HFF-Myc (cell line): Measurements from ENCODE around the gene RPS6KL1.

Source experiments
- DNase-seq: peaks from one replicate; pipeline ENCODE4 v3.0.0-alpha.2; 2011; ENCODE audit warnings: low read depth; ENCODE audit errors: extremely low read depth
- H3K4me3 ChIP-seq: replicated peaks from 2 replicates; pipeline ENCODE4 v1.5.1; 2011; ENCODE audit warnings: low read depth, mild to moderate bottlenecking, control low read depth, low read length
- TF ChIP-seq, protein P1 (sequence below): IDR thresholded peaks from 2 replicates; pipeline ENCODE4 v1.5.1; 2012; ENCODE audit warnings: mild to moderate bottlenecking, low read depth, low read length, control low read depth; ENCODE audit errors: missing control alignments

Gene RPS6KL1

DNA sequence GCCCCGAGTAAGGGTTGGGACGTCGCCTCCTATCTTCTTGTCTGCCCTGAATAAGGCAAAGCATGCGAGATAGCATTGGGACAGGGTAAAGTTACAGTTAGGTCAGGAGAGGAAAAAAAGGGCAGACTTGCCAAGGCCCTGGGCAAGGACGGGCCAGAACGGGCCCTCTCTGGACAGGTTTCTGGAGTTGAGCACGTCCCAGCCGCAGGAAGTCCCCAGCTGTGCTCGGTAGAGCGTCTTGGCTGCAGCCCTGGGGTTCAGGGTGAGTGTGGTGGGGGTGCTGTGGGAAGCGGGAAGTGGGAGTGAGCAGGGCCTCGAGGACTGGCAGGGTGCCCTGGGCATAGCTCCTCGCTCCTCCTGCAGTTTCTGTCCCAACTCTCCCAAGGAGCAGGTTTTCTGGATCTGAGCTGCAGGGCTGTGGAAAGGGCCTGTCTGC is 5.4 kb downstream of the RPS6KL1 start:
- no peak for DNase-seq
- H3K4me3 ChIP-seq, result no peak overlapping the region
- TF ChIP-seq, protein P1, sequence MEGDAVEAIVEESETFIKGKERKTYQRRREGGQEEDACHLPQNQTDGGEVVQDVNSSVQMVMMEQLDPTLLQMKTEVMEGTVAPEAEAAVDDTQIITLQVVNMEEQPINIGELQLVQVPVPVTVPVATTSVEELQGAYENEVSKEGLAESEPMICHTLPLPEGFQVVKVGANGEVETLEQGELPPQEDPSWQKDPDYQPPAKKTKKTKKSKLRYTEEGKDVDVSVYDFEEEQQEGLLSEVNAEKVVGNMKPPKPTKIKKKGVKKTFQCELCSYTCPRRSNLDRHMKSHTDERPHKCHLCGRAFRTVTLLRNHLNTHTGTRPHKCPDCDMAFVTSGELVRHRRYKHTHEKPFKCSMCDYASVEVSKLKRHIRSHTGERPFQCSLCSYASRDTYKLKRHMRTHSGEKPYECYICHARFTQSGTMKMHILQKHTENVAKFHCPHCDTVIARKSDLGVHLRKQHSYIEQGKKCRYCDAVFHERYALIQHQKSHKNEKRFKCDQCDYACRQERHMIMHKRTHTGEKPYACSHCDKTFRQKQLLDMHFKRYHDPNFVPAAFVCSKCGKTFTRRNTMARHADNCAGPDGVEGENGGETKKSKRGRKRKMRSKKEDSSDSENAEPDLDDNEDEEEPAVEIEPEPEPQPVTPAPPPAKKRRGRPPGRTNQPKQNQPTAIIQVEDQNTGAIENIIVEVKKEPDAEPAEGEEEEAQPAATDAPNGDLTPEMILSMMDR, result no peak

DNA sequence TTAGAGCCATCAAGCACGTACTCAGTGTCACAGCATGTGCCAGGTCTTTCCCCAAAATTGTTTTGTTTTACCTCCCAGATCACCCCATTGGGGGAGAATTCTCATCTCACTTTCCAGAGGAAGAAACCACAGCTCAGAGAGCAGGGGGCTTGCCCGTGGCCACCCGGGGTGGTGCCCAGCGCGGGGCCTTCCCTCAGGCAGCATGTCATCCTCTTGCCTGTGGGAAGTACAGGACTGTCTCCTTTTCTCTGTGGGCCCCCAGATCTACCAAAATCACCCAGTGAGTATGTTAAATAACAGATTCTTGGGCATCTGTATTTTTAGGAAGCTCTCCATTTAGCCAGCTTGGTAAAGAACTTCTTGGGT is 5.9 kb downstream of the RPS6KL1 start:
- TF ChIP-seq, protein P1, result no peak
- DNase-seq, result no peak
- H3K4me3 ChIP-seq, result no peak overlapping the region

DNA sequence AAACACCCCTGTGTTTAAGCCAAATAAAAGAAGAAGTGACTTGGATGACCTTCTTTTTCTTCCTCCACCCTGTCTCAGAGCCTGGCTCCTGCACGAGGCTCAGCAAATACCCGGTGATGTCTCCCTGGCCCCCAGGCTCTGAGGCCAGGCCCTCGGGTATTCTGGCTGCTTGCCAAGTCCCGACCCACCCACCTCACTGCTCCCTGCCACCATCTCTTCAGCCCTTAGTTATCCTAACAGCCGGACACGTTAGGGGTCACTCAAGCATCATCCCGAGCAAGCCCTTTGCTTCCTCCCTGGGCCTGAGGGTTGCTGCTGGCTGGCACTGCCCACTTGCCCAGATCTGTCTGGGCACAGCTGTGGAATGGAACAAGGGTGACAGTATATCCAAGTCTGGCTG is 7.2 kb downstream of the RPS6KL1 start:
- no peak overlapping the region for H3K4me3 ChIP-seq
- no peak for DNase-seq
- TF ChIP-seq, protein P1, result no peak

DNA sequence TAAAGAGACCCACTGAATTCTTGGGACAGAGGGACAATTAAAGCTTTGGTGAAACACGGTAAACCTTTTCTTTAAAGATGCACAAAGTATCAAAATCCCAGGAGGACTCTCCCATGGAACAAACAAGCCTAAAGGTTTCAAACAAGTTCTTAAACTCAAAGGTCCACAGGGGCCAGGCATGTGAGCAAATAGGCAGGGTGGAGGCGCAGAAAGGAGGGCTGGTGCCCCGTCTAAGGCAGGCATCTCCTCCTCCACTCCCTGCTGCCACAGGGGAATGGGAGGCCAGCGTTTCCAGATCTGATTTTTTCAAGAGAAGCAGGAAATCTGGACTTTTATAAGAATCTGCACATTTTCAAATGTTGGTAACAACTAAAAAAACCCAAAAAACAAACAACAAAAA is 7.6 kb downstream of the RPS6KL1 start:
- H3K4me3 ChIP-seq, result no peak overlapping the region
- TF ChIP-seq, protein P1, result no peak
- DNase-seq, result no peak

DNA sequence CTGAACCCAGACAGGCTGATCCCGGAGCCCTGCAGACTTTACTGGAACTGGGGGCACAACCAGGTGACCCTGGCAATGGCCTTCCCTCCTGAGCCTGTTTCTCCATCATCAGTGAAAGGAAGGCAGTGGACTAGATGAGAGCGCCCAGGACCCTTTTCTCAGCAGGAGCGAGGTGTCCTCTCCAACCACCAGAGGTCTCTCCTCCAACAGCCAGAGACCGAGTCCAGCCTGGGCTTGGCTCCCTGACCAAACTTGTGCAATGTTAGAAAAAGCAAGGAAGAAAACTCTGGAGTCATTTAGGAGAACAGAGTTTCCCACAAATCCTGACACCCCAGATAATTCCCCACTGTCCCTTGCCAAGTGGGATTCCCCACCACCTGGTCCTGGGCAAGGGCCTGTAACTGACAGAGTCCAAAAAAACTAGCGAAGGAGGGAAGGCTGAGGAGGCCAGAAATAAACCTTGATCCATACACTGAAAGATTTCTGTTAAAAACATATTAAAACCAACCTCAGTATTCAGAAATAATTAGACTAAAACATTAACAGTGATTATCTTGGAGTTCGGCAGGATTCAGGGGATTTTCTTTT is 9.0 kb downstream of the RPS6KL1 start:
- no peak overlapping the region for H3K4me3 ChIP-seq
- TF ChIP-seq, protein P1, result peak; percentile 87
- peak; percentile 41 for DNase-seq

DNA sequence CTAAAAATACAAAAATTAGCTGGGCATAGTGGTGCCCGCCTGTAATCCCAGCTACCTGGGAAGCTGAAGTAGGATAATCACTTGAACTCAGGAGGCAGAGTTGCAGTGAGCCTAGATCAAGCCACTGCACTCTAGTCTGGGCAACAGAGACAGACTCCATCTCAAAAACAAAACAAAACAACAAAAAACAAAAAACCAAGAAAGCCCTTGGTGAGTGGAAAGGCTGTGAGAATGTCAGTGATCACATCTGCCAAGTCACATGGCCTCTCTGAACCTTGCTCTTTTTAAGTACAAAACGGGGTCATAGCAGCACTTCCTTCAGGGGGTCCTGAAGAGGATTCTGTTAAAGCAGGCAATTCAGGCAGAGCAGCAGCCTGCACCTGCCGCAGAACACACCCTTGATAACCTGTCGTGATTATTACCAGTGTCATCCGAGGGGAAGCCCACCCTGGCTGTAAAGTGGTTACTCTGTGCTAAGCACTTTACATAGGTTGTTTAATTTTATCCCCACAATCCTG is 9.6 kb downstream of the RPS6KL1 start:
- no peak for DNase-seq
- no peak overlapping the region for H3K4me3 ChIP-seq
- TF ChIP-seq, protein P1, result no peak

DNA sequence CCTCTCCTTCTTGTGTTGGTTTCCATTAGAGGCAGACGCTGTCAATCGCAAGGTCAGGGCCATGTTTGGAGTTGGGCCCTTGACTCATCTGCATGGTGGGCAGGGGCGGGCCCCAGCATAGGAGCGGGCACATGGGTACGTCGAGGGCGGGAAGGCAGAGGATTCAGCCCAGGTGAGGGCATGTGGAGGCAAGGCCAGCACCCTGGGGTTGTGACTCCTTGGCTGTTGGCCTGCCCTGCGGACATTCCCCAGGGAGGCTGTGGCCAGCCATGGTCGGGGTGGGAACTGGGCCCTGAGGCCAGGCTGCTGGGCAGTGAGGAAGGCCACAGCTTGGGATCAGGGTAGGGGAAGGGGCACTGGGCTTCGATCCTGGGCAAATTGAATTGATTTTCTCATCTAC is 10.3 kb downstream of the RPS6KL1 start:
- TF ChIP-seq, protein P1, result no peak
- H3K4me3 ChIP-seq, result no peak overlapping the region
- no peak for DNase-seq
